ENCODE measurements around the gene SPINDOC. TPM values are rescaled to one million over a fixed set of nuclear protein-coding genes. Genes with fewer than 3 reads are reported as not detected.

SPINDOC gene
- total RNA-seq, result 10 to 100 TPM in 1 of 2 donors, 1 to 10 TPM in 1; 7.0 to 12.1 TPM

GRCh38 chr11:63813035-63813562 is at the start of gene SPINDOC:
TSS of gene SPINDOC (plus strand) at chr11:63813456. CDS start at chr11:63813687, 231 bp downstream.
- Histone ChIP-seq H3K27me3 (no peaks in the 10 kb centered on the region), H3K4me1 (peaks cover 0 to 18% of the 10 kb centered on the region in 2 donors), H3K4me3 (peak within 1 kb of the TSS; percentile 83 to 84), H3K36me3 (peaks cover 4% of the 10 kb centered on the region), H3K9me3 (no peaks in the 10 kb centered on the region), H3K27ac (peak within 1 kb of the TSS; percentile 79 to 80)
- TF ChIP-seq, protein P1, sequence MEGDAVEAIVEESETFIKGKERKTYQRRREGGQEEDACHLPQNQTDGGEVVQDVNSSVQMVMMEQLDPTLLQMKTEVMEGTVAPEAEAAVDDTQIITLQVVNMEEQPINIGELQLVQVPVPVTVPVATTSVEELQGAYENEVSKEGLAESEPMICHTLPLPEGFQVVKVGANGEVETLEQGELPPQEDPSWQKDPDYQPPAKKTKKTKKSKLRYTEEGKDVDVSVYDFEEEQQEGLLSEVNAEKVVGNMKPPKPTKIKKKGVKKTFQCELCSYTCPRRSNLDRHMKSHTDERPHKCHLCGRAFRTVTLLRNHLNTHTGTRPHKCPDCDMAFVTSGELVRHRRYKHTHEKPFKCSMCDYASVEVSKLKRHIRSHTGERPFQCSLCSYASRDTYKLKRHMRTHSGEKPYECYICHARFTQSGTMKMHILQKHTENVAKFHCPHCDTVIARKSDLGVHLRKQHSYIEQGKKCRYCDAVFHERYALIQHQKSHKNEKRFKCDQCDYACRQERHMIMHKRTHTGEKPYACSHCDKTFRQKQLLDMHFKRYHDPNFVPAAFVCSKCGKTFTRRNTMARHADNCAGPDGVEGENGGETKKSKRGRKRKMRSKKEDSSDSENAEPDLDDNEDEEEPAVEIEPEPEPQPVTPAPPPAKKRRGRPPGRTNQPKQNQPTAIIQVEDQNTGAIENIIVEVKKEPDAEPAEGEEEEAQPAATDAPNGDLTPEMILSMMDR (IDR thresholded peaks at IDR 0.05), result no peak
- peak; percentile 66 for DNase-seq (ENCODE audit: low spot score)

- Histone ChIP-seq H3K27me3 (no peaks in the 10 kb centered on the region), H3K27ac (peak overlapping the region; percentile 66 to 73), H3K4me1 (peaks cover 0 to 52% of the 10 kb centered on the region in 2 donors), H3K9me3 (no peaks in the 10 kb centered on the region), H3K4me3 (peak overlapping the region; percentile 45 to 60), H3K36me3 (peaks cover 2% of the 10 kb centered on the region)
- DNase-seq (ENCODE audit: low spot score), result no peak
- TF ChIP-seq, protein P1 (IDR thresholded peaks at IDR 0.05), result no peak
Observed at GRCh38 chr11:63763496-63764339, 49.5 kb upstream of the SPINDOC start.

DNA sequence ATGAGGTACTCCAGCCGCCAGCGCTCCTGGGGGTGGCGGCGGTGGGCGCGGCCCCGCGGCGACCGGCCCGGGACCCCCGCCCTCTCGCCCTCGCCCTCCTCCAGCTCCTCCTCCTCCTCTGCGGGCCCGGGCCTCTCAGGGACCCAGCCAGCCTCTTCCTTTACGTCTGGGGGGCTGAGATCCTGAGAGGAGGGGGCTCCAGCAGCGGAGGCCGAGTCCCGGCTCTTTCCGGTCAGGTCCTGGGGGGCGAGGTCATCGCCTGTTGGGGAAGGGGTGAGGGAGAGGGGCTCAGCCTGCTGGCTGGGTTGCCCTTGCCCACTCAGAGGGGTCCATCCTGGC is 48.9 kb upstream of the SPINDOC start:
- Histone ChIP-seq H3K9me3 (no peaks in the 10 kb centered on the region), H3K27ac (peak overlapping the region in 1 of 2 donors; percentile 73), H3K4me1 (peaks cover 0 to 53% of the 10 kb centered on the region in 2 donors), H3K36me3 (no peaks in the 10 kb centered on the region), H3K27me3 (no peaks in the 10 kb centered on the region), H3K4me3 (peak overlapping the region in 1 of 2 donors; percentile 60)
- TF ChIP-seq, protein P1 (IDR thresholded peaks at IDR 0.05), result no peak
- DNase-seq (ENCODE audit: low spot score), result no peak

- no peak for DNase-seq (ENCODE audit: low spot score)
- Histone ChIP-seq H3K36me3 (no peaks in the 10 kb centered on the region), H3K4me3 (no peak overlapping the region), H3K27ac (peak overlapping the region in 1 of 2 donors; percentile 73), H3K27me3 (no peaks in the 10 kb centered on the region), H3K9me3 (no peaks in the 10 kb centered on the region), H3K4me1 (peaks cover 0 to 60% of the 10 kb centered on the region in 2 donors)
- TF ChIP-seq, protein P1 (IDR thresholded peaks at IDR 0.05), result no peak
Observed at GRCh38 chr11:63764679-63765647, 48.3 kb upstream of the SPINDOC start.

DNA sequence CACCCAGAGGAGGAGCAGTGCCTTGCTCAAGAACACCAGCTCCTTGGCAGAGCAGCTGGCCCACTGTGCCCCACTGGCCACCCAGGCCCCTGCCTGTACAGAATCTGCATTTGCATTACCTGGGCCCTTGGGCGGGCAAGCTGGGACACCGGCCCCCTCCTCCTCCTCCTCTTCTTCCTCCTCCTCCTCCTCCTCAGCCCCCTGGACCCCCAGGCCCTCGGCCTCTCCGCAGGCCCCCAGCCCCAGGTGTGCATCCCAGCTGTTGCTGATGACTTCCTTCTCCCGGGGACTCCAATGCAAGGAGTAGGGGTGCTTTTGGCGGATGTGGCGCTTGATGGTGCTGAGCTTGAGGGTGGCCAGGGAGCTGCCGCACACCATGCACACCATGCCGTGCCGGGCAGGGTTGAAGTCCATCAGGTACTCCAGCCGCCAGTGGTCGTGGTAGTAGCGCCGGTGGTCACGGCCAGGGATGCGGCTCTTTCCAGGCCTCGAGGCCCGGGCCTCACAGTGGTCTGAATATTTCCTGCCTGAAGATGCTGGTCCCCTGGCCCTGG is 47.5 kb upstream of the SPINDOC start:
- no peaks in the 10 kb centered on the region for H3K27me3 ChIP-seq
- no peak for DNase-seq (ENCODE audit: low spot score)
- TF ChIP-seq, protein P1 (IDR thresholded peaks at IDR 0.05), result no peak
- no peaks in the 10 kb centered on the region for H3K9me3 ChIP-seq
- no peak overlapping the region for H3K27ac ChIP-seq
- H3K4me3 ChIP-seq, result no peak overlapping the region
- H3K4me1 ChIP-seq, result peaks cover 0 to 62% of the 10 kb centered on the region in 2 donors
- H3K36me3 ChIP-seq, result no peaks in the 10 kb centered on the region

Measured in right atrium auricular region (tissue), 2 donors.